Measurements from ENCODE around the gene PHAX.
"Not testable (repeated sequence)": the region's sequence is repeated elsewhere in the genome, so short reads cannot be mapped to it uniquely, and the experiment has no call there.

The PHAX gene

GRCh38 chr5:126647071-126647470, 46.3 kb downstream of the PHAX start:
- no peaks in the 10 kb centered on the region for H3K27me3 ChIP-seq (ENCODE audit: control insufficient read depth, insufficient read depth, low read length)
- no peaks in the 10 kb centered on the region for H3K36me3 ChIP-seq (ENCODE audit: control insufficient read depth, insufficient read depth, low read length)

DNA sequence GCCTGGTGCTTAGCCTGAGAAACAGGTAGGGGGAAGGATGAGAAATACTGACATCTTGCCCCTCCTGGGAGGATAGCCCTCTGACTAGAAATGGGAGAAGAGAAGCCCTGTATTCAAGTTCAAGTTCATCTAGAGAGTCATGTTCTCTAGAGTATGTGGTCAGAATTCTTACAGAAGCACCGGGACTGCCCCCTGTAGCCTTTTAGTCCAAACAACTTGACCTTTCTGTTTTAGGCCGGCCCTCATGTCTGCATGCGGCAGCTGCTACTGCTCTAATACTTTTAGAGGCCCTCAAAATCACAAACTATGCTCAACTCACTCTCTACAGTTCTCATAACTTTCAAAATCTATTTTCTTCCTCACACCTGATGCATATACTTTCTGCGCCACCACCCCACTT, 47.7 kb downstream of the PHAX start:
- H3K9me3 ChIP-seq (ENCODE audit: control insufficient read depth, low read length) = no peaks in the 10 kb centered on the region
- no peaks in the 10 kb centered on the region for H3K27me3 ChIP-seq (ENCODE audit: control insufficient read depth, insufficient read depth, low read length)
- no peaks in the 10 kb centered on the region for H3K36me3 ChIP-seq (ENCODE audit: control insufficient read depth, insufficient read depth, low read length)
- peaks cover 15% of the 10 kb centered on the region for H3K4me1 ChIP-seq (ENCODE audit: control insufficient read depth, insufficient read depth, low read length)
- H3K4me3 ChIP-seq (ENCODE audit: low read length) = no peak overlapping the region
- no peak overlapping the region for H3K9ac ChIP-seq (ENCODE audit: low read length)

More at GRCh38 chr5:126647071-126647470, 46.3 kb downstream of the PHAX start:
- H3K4me3 ChIP-seq (ENCODE audit: low read length) = no peak overlapping the region
- H3K9me3 ChIP-seq (ENCODE audit: control insufficient read depth, low read length) = no peaks in the 10 kb centered on the region
- H3K9ac ChIP-seq (ENCODE audit: low read length) = no peak overlapping the region
- H3K4me1 ChIP-seq (ENCODE audit: control insufficient read depth, insufficient read depth, low read length) = peaks cover 15% of the 10 kb centered on the region

GRCh38 chr5:126649057-126649456, 48.3 kb downstream of the PHAX start:
- not testable (repeated sequence) for H3K4me3 ChIP-seq (ENCODE audit: low read length); H3K9me3 ChIP-seq (ENCODE audit: control insufficient read depth, low read length); H3K9ac ChIP-seq (ENCODE audit: low read length); H3K36me3 ChIP-seq (ENCODE audit: control insufficient read depth, insufficient read depth, low read length); H3K27me3 ChIP-seq (ENCODE audit: control insufficient read depth, insufficient read depth, low read length)
- peaks cover 15% of the 10 kb centered on the region for H3K4me1 ChIP-seq (ENCODE audit: control insufficient read depth, insufficient read depth, low read length)

DNA sequence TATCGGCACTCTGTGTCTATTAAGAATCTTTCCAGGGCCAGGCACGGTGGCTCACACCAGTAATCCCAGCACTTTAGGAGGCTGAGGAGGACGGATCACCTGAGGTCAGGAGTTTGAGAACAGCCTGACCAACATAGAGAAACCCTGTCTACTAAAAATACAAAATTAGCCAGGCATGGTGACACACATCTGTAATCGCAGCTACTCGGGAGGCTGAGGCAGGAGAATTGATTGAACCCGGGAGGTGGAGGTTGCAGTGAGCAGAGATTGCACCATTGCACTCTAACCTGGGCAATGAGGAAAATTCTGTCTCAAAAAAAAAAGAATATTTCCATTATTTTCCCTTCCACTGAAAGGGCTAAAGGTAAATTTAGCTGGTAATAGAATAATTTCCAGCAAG, 49.0 kb downstream of the PHAX start:
- peaks cover 15% of the 10 kb centered on the region for H3K4me1 ChIP-seq (ENCODE audit: control insufficient read depth, insufficient read depth, low read length)
- H3K9ac ChIP-seq (ENCODE audit: low read length); H3K4me3 ChIP-seq (ENCODE audit: low read length); H3K9me3 ChIP-seq (ENCODE audit: control insufficient read depth, low read length); H3K36me3 ChIP-seq (ENCODE audit: control insufficient read depth, insufficient read depth, low read length); H3K27me3 ChIP-seq (ENCODE audit: control insufficient read depth, insufficient read depth, low read length): not testable (repeated sequence)

DNA sequence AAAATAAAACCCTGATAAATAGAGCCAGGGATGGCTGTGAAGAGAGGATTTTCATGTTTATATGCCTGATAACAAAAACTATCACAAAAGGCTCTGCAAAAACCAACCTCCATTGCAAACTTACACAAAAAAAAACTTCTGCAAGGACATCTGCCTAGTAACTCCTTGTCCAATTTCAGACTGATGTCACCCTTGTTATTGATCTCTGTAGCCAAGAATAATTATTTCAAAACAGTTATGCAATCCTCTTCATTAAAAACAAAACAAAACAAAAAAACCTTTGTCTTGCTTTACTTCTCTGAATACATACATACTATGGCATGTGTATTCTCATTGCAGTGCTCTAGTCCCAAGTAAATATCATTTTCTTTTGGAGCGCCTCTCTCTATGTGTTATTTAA, 49.7 kb downstream of the PHAX start:
- Histone ChIP-seq H3K27me3 (ENCODE audit: control insufficient read depth, insufficient read depth, low read length) (no peaks in the 10 kb centered on the region), H3K9ac (ENCODE audit: low read length) (no peak overlapping the region), H3K4me3 (ENCODE audit: low read length) (no peak overlapping the region), H3K4me1 (ENCODE audit: control insufficient read depth, insufficient read depth, low read length) (peaks cover 15% of the 10 kb centered on the region), H3K9me3 (ENCODE audit: control insufficient read depth, low read length) (no peaks in the 10 kb centered on the region), H3K36me3 (ENCODE audit: control insufficient read depth, insufficient read depth, low read length) (no peaks in the 10 kb centered on the region)

GRCh38 chr5:126651013-126651577, 50.3 kb downstream of the PHAX start:
- Histone ChIP-seq H3K9ac (ENCODE audit: low read length) (no peak overlapping the region), H3K27me3 (ENCODE audit: control insufficient read depth, insufficient read depth, low read length) (no peaks in the 10 kb centered on the region), H3K9me3 (ENCODE audit: control insufficient read depth, low read length) (no peaks in the 10 kb centered on the region), H3K36me3 (ENCODE audit: control insufficient read depth, insufficient read depth, low read length) (no peaks in the 10 kb centered on the region), H3K4me1 (ENCODE audit: control insufficient read depth, insufficient read depth, low read length) (peaks cover 15% of the 10 kb centered on the region), H3K4me3 (ENCODE audit: low read length) (no peak overlapping the region)

DNA sequence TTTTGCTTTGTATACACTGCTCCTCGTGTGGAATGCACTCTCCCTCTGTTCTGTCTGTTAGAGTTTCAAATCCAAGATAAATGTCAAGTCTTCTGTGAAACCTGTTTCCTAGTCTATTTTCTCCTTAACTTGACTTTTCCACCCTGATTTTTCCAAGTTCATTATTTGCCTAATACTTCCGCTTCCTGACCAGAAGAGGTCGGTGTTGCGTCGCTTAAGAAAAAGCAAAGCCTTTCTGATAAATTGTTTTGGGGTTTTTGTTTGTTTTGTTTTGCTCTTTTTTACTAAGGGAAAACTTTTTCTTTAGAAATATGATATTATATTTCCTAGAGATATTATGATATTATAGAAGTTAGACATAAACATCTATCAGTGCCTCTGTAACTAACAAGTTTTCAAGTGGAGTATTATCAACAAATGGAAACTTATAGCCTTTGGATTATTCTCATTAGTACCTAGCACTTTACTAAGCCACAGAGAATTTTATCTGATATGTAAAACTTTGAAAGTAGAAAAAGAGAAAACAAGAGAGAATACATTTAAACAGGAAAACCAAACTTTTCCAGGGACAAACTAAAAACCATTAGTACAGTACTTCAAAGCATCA, 55.8 kb downstream of the PHAX start:
- Histone ChIP-seq H3K27me3 (ENCODE audit: control insufficient read depth, insufficient read depth, low read length) (no peaks in the 10 kb centered on the region), H3K9ac (ENCODE audit: low read length) (no peak overlapping the region), H3K9me3 (ENCODE audit: control insufficient read depth, low read length) (no peaks in the 10 kb centered on the region), H3K4me3 (ENCODE audit: low read length) (no peak overlapping the region), H3K36me3 (ENCODE audit: control insufficient read depth, insufficient read depth, low read length) (no peaks in the 10 kb centered on the region), H3K4me1 (ENCODE audit: control insufficient read depth, insufficient read depth, low read length) (no peaks in the 10 kb centered on the region)

DNA sequence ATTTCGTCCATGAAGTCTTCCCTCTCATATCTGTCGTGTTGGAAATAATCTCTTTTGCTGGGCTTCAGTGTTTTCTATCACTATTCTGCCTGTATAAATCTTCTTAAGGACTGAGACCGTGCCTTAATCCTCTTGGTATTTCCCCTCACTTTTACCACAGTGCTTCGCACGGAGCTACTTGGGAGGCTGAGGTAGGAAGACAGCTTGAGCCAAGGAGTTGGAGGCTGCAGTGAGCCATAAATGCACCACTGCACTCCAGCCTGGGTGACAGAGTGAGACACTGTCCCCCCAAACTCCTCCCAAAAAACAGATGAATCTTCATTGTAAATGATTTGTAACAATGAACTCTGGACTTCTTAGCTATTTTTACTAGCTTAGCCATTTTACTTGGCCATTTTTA, 57.8 kb downstream of the PHAX start:
- Histone ChIP-seq H3K9ac (ENCODE audit: low read length) (no peak overlapping the region), H3K27me3 (ENCODE audit: control insufficient read depth, insufficient read depth, low read length) (no peaks in the 10 kb centered on the region), H3K9me3 (ENCODE audit: control insufficient read depth, low read length) (no peaks in the 10 kb centered on the region), H3K4me1 (ENCODE audit: control insufficient read depth, insufficient read depth, low read length) (no peaks in the 10 kb centered on the region), H3K36me3 (ENCODE audit: control insufficient read depth, insufficient read depth, low read length) (no peaks in the 10 kb centered on the region), H3K4me3 (ENCODE audit: low read length) (no peak overlapping the region)

GRCh38 chr5:126659805-126660482, 59.2 kb downstream of the PHAX start:
- no peak overlapping the region for H3K9ac ChIP-seq (ENCODE audit: low read length)
- no peak overlapping the region for H3K4me3 ChIP-seq (ENCODE audit: low read length)
- no peaks in the 10 kb centered on the region for H3K9me3 ChIP-seq (ENCODE audit: control insufficient read depth, low read length)
- no peaks in the 10 kb centered on the region for H3K36me3 ChIP-seq (ENCODE audit: control insufficient read depth, insufficient read depth, low read length)
- no peaks in the 10 kb centered on the region for H3K4me1 ChIP-seq (ENCODE audit: control insufficient read depth, insufficient read depth, low read length)
- H3K27me3 ChIP-seq (ENCODE audit: control insufficient read depth, insufficient read depth, low read length) = no peaks in the 10 kb centered on the region

DNA sequence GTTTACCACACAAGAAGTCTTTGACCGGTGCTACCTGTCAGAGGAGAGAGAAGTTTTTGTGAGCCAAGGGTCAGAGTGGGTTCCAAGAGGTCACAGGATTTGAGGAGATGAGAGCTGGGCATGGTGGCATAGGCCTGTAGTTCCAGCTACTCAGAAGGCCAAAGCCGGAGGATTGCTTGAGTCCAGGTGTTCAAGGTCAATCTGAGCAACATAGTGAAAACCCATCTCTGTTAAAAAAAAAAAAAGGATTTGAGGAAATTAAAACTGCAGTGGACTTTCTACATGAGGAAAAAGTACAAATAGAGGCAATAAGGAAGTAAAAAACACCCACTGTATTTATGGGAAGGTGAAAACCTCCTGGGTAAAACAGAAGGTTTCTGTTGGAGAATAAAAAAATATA, 63.8 kb downstream of the PHAX start:
- H3K9ac ChIP-seq (ENCODE audit: low read length) = no peak overlapping the region
- H3K36me3 ChIP-seq (ENCODE audit: control insufficient read depth, insufficient read depth, low read length) = no peaks in the 10 kb centered on the region
- no peaks in the 10 kb centered on the region for H3K27me3 ChIP-seq (ENCODE audit: control insufficient read depth, insufficient read depth, low read length)
- no peak overlapping the region for H3K4me3 ChIP-seq (ENCODE audit: low read length)
- no peaks in the 10 kb centered on the region for H3K4me1 ChIP-seq (ENCODE audit: control insufficient read depth, insufficient read depth, low read length)
- no peaks in the 10 kb centered on the region for H3K9me3 ChIP-seq (ENCODE audit: control insufficient read depth, low read length)

DNA sequence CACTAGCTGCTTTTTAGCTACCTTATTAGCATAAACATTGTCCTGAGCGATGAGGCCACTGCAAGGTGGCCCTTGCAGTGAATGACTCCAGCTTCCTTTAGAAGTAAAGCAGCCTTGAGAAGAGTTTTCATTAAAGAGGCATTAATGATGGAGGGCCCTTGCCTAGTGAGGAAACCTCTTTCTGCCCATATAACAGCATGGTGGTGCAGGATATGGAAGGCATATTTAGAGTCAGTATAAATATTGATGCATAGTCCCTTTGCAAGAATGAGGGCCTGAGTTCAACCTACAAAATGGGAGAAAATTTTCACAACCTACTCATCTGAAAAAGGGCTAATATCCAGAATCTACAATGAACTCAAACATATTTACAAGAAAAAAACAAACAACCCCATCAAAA, 69.4 kb downstream of the PHAX start:
- not testable (repeated sequence) for H3K9ac ChIP-seq (ENCODE audit: low read length); H3K27me3 ChIP-seq (ENCODE audit: control insufficient read depth, insufficient read depth, low read length); H3K9me3 ChIP-seq (ENCODE audit: control insufficient read depth, low read length); H3K4me3 ChIP-seq (ENCODE audit: low read length); H3K4me1 ChIP-seq (ENCODE audit: control insufficient read depth, insufficient read depth, low read length); H3K36me3 ChIP-seq (ENCODE audit: control insufficient read depth, insufficient read depth, low read length)

DNA sequence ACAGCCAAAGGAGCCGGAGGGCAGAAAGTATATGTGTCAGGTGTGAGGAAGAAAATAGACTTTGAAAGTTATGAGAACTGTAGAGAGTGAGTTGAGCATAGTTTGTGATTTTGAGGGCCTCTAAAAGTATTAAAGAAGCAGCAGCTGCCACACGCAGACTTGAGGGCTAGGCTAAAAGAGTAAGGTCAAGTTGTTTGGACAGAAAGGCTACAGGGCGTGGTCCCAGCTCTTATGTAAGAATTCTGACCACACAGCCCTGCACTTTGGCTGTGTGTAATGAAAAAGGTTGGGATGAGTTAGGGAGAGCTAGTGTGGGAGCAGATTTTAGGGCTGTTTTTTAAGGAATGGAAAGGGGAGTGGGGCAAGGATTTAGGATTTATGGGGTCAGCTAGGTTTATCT, 70.9 kb downstream of the PHAX start:
- not testable (repeated sequence) for H3K4me1 ChIP-seq (ENCODE audit: control insufficient read depth, insufficient read depth, low read length); H3K27me3 ChIP-seq (ENCODE audit: control insufficient read depth, insufficient read depth, low read length); H3K9ac ChIP-seq (ENCODE audit: low read length); H3K9me3 ChIP-seq (ENCODE audit: control insufficient read depth, low read length); H3K36me3 ChIP-seq (ENCODE audit: control insufficient read depth, insufficient read depth, low read length); H3K4me3 ChIP-seq (ENCODE audit: low read length)

Data from mucosa of stomach (tissue), 1 donor.